Tibial artery (tissue), 4 donors: ENCODE results near the gene KLHL22.
"Not testable (repeated sequence)": the region's sequence is repeated elsewhere in the genome, so short reads cannot be mapped to it uniquely, and the experiment has no call there.

Experiments
- DNase-seq, 2 donors: peaks; one replicate each; pipeline ENCODE4 v3.0.0-alpha.2; 2019
- H3K27ac ChIP-seq, 2 donors: fragments of 200-600 bp; sonication (generic) in 1 of 2; 1 replicate in 1 of 2; 2 replicates in 1 of 2; pipeline ENCODE4 v1.5.1; 2018 to 2019; ENCODE audit warnings: mild to moderate bottlenecking in 1 of 2
- H3K27me3 ChIP-seq, 2 donors: fragments of 200-600 bp; sonication (generic) in 1 of 2; one replicate each; pipeline versions ENCODE4 v1.5.1 to v1.6.0; 2016 to 2019
- H3K36me3 ChIP-seq, 3 donors: fragments of 200-600 bp; sonication (generic) in 2 of 3; one replicate each; pipeline ENCODE4 v1.5.1; 2016 to 2019; ENCODE audit warnings: mild to moderate bottlenecking in 2 of 3
- H3K4me1 ChIP-seq, 4 donors: fragments of 200-600 bp; sonication (generic) in 2 of 4; 1 replicate in 3 of 4; 2 replicates in 1 of 4; pipeline ENCODE4 v1.5.1; 2016 to 2019
- H3K4me3 ChIP-seq, 2 donors: fragments of 200-600 bp; sonication (generic) in 1 of 2; 1 replicate in 1 of 2; 2 replicates in 1 of 2; pipeline ENCODE4 v1.5.1; 2018 to 2019; ENCODE audit warnings: mild to moderate bottlenecking in 2 of 2
- H3K9me3 ChIP-seq, 3 donors: fragments of 200-600 bp; sonication (generic) in 1 of 3; one replicate each; pipeline ENCODE4 v1.5.1; 2016 to 2019
- CTCF ChIP-seq, 2 experiments: fragments of 200-600 bp in 1 of 2; fragments of 450-650 bp in 1 of 2; IDR thresholded peaks; one replicate each; pipeline ENCODE4 v1.5.1; 2017 to 2019; ENCODE audit warnings: antibody characterized with exemption in 2 of 2, mild to moderate bottlenecking in 1 of 2, moderate library complexity in 1 of 2
- intact Hi-C: fragments of 100-400 bp; cut with DNase I; formaldehyde crosslinking; loops from one replicate; pipeline ENCODE4 v1.15.0; 2023; ENCODE audit warnings: low total_unique reads

Gene KLHL22

GRCh38 chr22:20393705-20394476 lies 101.7 kb downstream of the KLHL22 start, which contains the start of gene ZNF74:
Gene ZNF74, plus strand, starts transcription at chr22:20394151. Its CDS starts 478 bp downstream, at chr22:20394629.
- DNase-seq: peak; percentile 89 to 93
- no peaks in the 10 kb centered on the region for H3K36me3 ChIP-seq
- peak within 1 kb of the TSS; percentile 80 to 94 for H3K4me3 ChIP-seq
- peak within 1 kb of the TSS; percentile 77 to 84 for H3K27ac ChIP-seq
- no peaks in the 10 kb centered on the region for H3K27me3 ChIP-seq
- no peak for TF ChIP-seq CTCF (IDR thresholded peaks at IDR 0.05)
- intact Hi-C loops: no loop called here
- no peaks in the 10 kb centered on the region for H3K9me3 ChIP-seq
- peaks cover 0 to 24% (median 15%) of the 10 kb centered on the region in 4 donors for H3K4me1 ChIP-seq

- TF ChIP-seq CTCF (IDR thresholded peaks at IDR 0.05): no peak
- DNase-seq: no peak
- Histone ChIP-seq H3K27ac (peak overlapping the region; percentile 77 to 84), H3K9me3 (no peaks in the 10 kb centered on the region), H3K27me3 (no peaks in the 10 kb centered on the region), H3K4me1 (peaks cover 0 to 24% (median 15%) of the 10 kb centered on the region in 4 donors), H3K36me3 (no peaks in the 10 kb centered on the region), H3K4me3 (peak overlapping the region; percentile 80 to 94)
- intact Hi-C loops: no loop called here
Measured at GRCh38 chr22:20392983-20393704, 102.5 kb downstream of the KLHL22 start.

GRCh38 chr22:20392365-20392881 lies 103.2 kb downstream of the KLHL22 start:
- H3K27me3 ChIP-seq, H3K9me3 ChIP-seq, DNase-seq, H3K36me3 ChIP-seq, H3K27ac ChIP-seq, H3K4me3 ChIP-seq, intact Hi-C loops: not testable (repeated sequence)
- peaks cover 0 to 24% (median 15%) of the 10 kb centered on the region in 4 donors for H3K4me1 ChIP-seq
